HG03565 (cell line): ENCODE measurements around the gene CPNE6.
"Not testable (repeated sequence)": the region's sequence is repeated elsewhere in the genome, so short reads cannot be mapped to it uniquely, and the experiment has no call there.

Experiments
- ATAC-seq: cut with Tn5 transposase; IDR thresholded peaks from one replicate; pipeline ENCODE4 v1.9.1; 2021; ENCODE audit warnings: mild to moderate bottlenecking, moderate library complexity; ENCODE audit not compliant: unreplicated experiment

The CPNE6 gene

DNA sequence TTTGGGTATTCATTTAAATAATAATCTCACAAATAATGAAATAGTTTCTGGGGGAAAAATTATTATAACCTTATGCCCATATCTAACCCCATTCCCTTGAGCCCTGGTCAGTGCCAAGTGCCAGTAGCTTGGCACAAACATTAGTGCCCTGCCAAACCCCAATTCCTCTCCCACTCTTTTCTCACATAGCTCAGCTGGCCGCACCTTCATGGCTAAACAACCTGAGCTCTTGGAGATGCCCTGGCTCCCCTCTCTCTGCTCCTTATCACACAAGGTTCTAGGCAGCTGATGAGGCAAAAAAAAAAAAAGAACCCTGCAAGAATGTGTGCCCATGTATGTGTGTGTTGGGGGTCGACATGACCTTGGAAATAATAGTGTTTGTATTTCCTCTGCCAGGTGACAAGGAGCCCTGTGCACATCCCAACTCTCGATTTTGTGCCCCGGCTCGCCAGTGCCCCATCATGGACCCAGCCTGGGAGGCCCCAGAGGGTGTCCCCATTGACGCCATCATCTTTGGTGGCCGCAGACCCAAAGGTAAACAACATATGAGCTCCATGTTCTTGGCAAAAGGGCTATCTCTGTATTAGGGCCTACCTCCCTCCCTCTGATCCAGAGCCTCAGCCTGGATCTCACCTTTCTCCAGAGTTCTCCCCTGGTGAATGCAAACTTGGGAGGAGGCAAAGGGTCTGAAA lies 31.1 kb downstream of the CPNE6 start:
- no peak for ATAC-seq

- no peak for ATAC-seq
Observed at GRCh38 chr14:24103451-24103850, 32.1 kb downstream of the CPNE6 start.

DNA sequence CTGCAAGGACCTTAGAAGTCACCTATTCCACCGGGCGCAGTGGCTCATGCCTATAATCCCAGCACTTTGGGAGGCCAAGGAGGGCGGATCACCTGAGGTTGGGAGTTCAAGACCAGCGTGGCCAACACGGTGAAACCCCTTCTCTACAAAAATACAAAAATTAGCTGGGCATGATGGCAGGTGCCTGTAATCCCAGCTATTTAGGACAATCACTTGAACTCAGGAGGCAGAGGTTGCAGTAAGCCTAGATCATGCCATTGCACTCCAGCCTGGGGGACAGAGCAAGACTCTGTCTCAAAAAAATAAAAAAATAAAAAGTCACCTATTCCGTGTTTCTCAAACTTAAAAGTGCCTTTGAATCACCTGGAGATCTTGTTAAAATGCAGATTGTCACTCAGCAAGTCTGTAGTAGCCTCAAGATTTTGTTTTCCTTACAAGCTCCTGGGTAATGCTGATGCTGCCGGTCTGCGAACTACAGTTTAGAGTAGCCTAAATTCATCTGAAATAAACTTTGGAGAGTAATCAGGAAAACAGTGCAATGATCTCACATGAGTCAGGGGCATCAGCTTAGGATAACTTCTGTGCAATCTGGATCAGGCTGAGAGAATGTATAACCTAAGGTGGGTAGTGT lies 34.4 kb downstream of the CPNE6 start:
- ATAC-seq, result not testable (repeated sequence)

DNA sequence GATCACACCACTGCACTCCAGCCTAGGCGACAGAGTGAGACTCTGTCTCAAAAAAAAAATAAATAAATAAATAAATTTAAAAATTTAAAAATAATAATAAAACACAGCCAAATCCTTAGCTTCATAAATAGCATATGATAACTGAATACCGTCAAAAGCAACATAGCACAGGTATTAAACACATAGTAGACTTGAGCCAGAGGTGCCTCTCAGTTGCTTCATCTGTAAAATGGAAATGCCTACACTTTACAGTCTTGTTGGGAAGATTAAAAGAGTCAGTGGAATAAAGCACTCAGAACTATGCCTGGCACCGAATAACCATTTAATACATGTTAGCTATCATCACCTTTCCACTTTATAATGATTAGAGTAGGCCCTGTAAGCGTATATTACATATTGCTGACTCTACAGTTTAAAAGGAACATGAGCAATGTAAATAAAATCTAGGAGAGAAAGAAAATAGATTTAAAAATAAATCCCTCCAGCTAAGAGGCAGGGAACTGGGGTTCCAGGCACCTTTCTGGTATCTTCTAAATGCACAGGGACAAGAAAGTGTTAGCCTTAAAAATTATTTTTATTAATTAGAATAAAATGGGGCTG lies 35.4 kb downstream of the CPNE6 start:
- ATAC-seq, result no peak

DNA sequence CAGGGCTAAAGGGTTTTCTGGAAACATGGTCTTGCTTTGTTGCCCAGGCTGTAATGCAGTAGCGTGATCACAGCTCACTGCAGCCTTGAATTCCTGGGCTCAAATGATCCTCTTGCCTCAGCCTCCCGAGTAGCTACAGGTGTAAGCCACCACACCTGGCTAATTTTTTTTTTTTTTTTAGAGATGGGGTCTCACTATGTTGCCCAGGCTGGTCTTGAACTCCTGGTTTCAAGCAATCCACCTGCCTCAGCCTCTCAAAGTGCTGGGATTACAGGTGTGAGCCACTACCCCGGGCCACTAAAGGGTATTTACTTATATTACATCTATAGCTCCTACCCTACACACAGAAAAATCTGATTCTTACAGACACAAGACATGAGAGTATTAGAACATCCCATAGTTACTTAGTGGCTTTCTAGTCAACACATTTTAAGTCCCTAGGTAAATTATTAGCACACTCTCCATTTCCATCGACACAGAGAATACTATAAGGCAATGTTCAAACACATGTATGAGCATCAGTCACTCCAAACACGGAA lies 37.0 kb downstream of the CPNE6 start:
- no peak for ATAC-seq

DNA sequence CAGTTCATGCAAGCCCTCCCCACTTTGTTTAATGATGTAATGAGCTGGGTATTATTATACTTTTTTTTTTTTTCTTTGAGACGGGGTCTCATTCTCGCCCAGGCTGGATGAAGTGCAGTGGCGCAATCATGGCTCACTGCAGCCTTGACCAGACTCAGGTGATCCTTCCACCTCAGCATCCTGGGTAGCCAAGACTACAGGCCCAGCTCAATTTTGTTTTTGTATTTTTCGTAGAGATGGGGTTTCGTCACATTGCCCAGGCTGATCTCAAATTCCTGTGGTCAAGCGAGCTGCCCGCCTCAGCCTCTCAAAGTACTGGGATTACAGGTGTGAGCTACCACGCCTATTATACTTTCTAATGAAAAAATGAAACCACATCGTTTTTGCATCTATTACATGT lies 38.7 kb downstream of the CPNE6 start:
- ATAC-seq, result no peak

DNA sequence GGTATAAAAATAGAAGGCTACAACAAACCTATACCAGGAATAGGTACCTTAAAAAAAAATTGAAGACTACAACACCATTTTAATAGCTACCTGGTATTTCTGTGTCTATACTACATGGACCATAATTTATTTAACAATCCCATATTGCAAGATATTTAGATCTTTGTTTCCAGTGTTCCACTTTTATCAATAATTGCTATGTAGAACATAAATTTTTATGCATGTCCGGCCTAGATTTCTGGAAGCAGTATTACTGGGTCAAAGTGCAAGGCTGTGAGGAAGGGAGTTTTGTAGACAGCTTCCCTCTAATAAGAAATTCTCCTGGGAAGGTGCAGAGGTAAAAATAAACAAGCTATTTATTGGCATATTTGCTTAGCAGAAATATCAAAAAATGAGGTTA lies 39.2 kb downstream of the CPNE6 start:
- ATAC-seq, result no peak

DNA sequence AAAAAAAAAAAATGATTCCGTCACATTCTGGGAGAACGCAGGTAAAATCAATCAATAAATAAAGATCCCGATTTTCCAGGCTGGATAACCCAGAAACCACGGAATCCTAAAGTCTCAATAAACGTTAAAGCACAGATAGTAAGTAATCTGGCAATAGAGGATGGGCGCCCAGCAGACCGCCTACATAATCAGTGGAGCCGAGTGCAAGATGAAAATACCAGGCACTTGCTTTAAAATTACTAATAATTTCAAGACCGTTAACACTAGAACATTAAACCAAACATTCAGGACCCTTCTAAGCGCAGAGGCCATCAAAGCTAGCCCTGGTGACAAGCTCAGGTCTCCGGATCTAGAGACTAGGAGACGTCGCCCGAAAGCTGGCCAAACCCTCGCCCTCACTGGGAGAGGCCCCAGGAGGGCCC lies 42.0 kb downstream of the CPNE6 start:
- ATAC-seq, result no peak

- peak; percentile 18 for ATAC-seq
Observed at GRCh38 chr14:24113801-24114531, 42.6 kb downstream of the CPNE6 start.

GRCh38 chr14:24114532-24115421 lies 43.4 kb downstream of the CPNE6 start, which contains the start of the genes DCAF11 and NRL:
TSS of gene DCAF11 (plus strand) at chr14:24114777. CDS start at chr14:24115595, 818 bp downstream.
TSS of gene NRL (minus strand) at chr14:24114949. CDS start at chr14:24082848, 32,101 bp downstream.
- peak; percentile 77 for ATAC-seq

GRCh38 chr14:24115422-24116127 lies 44.2 kb downstream of the CPNE6 start:
- ATAC-seq, result no peak

DNA sequence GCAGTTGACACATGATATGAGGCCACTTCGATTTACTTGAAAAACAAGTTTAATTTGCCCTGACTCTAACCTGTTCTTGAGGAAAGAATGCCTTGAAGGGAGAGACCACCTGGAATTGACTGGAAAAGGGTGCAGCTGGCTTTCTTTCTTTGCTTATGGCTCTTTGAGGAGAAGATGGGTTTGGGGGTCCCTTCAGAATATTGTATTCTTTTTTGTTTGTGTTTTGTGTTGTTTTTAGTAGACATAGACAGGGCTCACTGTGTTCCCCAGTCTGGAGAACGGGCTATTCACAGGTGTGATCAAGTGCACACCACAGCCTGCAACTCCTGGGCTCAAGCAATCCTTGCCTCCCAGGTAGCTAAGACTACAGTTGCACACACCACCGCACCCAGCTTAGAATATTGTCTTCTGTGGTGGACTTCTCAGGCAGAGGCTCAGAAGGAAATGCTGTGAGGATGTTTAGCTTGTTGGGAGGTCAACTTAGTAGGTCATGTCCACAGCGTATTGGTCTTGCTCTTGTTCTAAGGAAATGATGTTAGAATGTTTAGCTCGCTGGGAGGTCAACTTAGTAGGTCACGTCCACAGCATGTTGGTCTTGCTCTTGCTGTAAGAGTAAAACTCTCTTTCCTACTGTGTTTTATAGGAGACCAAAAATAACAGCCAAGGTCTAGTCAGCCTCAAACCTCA lies 44.9 kb downstream of the CPNE6 start:
- no peak for ATAC-seq

GRCh38 chr14:24117179-24117578 lies 45.8 kb downstream of the CPNE6 start:
- no peak for ATAC-seq

DNA sequence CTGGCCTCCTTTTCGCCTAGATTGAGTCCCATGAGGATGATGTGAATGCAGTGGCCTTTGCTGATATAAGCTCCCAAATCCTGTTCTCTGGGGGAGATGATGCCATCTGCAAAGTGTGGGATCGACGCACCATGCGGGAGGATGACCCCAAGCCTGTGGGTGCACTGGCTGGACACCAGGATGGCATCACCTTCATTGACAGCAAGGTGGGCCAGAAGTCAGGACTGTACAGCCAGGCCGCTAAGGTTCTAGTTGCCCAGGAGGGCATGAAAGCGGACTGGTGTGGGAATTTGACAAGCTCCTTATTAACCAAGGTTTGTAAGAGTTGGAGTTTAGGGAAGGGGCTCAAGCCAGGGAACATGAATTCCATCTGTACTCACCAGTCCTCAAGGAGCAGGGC lies 48.3 kb downstream of the CPNE6 start:
- no peak for ATAC-seq

GRCh38 chr14:24121210-24121609 lies 49.8 kb downstream of the CPNE6 start:
- no peak for ATAC-seq

DNA sequence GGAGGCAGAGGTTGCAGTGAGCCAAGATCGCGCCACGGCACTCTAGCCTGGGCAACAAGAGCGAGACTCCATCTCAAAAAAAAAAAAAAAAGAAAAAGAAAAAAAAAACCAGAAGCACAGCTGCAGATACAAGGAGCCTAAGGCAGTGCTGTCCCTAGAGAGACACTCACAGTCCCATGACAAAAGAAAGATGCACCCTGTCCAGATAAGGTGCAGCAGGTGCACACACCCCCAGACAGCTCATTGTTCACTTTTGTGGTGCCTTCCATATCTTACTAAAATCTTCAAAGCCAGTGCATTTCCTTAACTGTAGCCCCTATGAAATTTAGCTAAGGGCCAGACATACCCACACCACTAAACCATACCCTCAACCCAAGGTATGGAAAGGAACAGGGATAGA lies 51.1 kb downstream of the CPNE6 start:
- no peak for ATAC-seq

DNA sequence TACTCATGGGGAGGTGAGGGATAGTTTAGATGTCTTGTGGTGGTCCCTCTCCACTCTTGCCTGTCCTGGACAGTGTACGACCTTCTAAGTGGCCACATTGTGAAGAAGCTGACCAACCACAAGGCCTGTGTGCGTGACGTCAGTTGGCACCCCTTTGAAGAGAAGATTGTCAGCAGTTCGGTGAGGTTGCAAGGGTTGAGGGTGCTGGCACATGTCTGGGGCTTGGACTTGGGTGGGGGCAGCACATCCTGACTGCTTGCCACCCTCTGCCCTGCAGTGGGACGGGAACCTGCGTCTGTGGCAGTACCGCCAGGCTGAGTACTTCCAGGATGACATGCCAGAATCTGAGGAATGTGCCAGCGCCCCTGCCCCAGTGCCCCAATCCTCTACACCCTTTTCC lies 51.5 kb downstream of the CPNE6 start:
- ATAC-seq, result no peak

DNA sequence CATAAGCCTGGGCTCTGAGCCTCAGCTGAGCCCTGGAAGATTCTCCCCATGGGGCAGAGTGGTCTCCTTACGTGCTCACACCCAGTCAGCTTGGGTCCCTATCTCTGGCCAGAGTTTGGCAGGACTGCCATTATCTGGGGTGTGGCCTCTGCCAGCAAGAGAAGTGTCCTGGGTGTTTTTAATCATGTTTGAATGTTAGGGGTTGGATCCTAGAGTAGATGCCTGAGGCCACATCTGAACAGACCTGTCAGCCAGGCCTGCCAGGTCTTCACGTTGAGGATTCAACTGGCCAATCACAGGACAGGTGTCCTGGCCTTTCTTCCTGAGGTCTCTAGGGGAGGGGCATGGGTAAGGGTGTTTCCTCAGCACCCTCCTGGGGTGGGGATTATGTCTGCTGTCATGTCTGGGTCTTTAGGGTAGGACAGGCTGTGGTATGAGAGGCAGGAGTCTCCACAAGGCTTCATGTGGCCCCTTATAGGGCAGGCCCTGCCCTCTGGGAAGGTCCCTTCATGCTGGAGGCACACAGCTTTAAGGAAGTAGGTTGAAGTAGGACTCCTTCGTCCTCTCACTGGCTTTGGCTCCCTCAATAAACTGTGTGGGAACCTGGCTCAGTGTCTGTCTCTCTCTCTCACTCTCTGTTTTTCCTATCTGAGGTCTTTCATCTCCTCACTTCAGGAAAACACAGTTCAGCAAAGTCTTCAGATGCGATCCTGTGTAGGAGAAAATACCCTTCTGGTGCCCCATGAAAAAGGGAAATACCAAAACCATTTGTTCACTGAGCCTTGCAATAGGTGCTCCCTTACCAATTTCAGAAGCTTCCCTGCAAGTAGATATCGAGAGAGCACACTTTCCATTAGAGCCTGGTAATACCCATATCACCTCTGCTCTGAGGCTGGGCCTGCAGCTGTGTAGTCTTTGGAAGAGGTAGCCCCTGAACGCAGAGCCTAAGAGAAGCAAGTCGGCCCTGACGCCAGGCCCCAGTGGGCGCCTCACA lies 52.4 kb downstream of the CPNE6 start:
- peak; percentile 49 for ATAC-seq
